GM13976 (cell line): Measurements from ENCODE around the gene NCK2.

Experiments used
- DNase-seq: peaks from one replicate; pipeline ENCODE4 v3.0.0; 2012; ENCODE audit warnings: low spot score
- in situ Hi-C: fragments of 300-500 bp; cut with MboI; formaldehyde crosslinking; loops from one replicate; pipeline ENCODE4 v1.12.0; 2022; ENCODE audit warnings: low sequenced_read_pairs, mixed read lengths, inconsistent platforms; ENCODE audit not compliant: unreplicated experiment
- TF ChIP-seq, protein P1 (sequence below): IDR thresholded peaks from 2 replicates; pipeline ENCODE4 v1.5.1; 2012; ENCODE audit warnings: borderline replicate concordance, mild to moderate bottlenecking; ENCODE audit not compliant: insufficient read depth; ENCODE audit errors: extremely low read depth, missing control alignments, control extremely low read depth

Gene NCK2

DNA sequence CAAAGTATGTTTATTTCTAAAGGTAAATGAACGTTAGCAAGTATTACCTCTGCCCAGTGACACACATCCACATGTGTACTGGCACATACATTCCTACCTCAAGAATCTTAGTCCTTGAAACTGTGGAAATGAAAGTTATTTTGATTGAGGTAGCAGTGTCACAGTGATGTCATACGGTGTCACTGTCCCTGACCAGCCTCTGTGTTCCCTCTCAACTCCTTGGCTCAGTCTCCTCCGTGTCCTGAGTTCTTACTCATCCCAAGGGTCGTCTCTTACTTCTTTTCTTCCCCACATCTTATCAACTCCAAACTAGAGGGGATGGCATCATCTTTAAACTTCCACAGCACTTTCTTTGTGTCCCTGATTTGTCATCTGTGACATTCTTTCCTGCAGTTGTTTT, 3.3 kb downstream of the NCK2 start:
- in situ Hi-C loops: loop anchor here (25.0 kb wide), 1 partner anchor 339 kb away; no protein-coding TSS in a partner anchor
- DNase-seq: no peak
- TF ChIP-seq, protein P1, sequence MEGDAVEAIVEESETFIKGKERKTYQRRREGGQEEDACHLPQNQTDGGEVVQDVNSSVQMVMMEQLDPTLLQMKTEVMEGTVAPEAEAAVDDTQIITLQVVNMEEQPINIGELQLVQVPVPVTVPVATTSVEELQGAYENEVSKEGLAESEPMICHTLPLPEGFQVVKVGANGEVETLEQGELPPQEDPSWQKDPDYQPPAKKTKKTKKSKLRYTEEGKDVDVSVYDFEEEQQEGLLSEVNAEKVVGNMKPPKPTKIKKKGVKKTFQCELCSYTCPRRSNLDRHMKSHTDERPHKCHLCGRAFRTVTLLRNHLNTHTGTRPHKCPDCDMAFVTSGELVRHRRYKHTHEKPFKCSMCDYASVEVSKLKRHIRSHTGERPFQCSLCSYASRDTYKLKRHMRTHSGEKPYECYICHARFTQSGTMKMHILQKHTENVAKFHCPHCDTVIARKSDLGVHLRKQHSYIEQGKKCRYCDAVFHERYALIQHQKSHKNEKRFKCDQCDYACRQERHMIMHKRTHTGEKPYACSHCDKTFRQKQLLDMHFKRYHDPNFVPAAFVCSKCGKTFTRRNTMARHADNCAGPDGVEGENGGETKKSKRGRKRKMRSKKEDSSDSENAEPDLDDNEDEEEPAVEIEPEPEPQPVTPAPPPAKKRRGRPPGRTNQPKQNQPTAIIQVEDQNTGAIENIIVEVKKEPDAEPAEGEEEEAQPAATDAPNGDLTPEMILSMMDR: no peak

DNA sequence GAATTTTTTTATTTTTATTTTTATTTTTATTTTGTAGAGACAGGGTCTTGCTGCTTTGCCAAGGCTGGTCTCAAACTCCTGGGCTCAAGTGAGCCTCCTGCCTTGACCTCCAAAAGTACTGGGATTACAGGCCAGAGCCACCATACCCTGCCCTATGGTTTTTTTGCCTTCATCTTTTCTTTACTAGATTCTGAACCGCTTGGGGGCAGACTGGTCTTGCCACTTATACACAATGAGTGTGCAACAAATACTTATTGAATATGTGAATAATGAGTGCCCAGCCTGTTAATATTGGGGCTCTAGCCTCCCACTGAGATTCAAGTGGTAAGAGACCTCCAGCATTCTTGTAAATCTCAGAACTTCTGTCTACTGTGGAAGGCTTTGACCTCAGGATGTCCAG, 3.9 kb downstream of the NCK2 start:
- TF ChIP-seq, protein P1: no peak
- no peak for DNase-seq
- in situ Hi-C loops: loop anchor here (25.0 kb wide), 1 partner anchor 339 kb away; no protein-coding TSS in a partner anchor

DNA sequence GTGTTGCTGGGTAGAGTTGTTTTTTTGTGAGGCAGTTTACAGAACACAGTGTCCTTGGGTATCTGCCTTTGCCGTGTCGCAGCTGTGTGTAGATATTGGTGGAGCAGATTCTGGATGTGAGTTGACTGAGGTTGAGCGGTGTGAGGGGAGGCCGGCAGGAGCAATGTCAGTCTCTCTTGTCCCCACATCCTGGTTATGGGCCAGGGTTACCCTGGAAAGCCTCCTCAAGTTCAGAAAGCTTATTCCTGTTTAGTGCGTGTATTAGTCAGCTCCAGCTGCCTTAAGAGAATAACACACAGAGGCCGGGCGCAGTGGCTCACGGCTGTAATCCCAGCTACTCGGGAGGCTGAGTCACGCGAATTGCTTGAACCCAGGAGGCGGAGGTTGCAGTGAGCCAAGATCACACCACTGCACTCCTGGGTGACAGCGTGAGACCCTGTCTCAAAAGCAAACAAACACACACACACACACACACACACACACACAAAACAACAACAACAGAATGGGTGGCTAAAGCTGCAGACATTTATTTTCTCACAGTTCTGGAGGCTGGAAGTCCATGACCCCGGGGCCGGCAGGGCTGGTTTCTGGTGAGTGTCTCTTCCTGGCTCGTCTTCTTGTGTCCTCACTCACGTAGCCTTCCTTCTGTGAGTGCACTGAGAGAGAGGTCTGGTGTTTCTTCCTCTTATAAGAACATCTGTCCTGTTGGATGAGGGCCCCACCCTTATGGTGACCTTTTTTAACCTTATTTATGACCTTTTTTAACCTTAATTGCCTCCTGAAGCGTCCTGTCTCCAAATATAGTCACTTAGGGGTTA, 5.1 kb downstream of the NCK2 start:
- TF ChIP-seq, protein P1: no peak
- in situ Hi-C loops: loop anchor here (25.0 kb wide), 1 partner anchor 338 kb away; no protein-coding TSS in a partner anchor
- DNase-seq: no peak

DNA sequence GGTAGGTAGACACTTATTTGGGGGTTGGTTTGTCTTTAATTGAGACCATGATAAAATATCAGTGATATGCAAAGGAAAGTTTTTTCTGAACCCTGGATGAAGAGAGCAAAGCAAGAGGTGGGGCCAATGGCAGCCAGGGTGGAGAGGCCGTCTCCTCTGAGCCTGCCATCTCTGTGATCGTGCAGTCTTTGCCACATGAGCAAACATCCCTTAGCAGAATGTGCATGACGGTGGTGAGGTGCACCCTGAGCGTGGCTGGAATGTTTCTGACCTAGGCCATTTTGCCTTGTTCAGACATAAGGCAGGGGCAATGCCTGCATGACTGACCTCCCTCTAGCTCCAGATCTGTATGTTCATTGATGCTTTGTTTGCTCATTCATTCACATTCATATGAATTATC, 6.0 kb downstream of the NCK2 start:
- in situ Hi-C loops: no loop called here
- no peak for DNase-seq
- TF ChIP-seq, protein P1: no peak

DNA sequence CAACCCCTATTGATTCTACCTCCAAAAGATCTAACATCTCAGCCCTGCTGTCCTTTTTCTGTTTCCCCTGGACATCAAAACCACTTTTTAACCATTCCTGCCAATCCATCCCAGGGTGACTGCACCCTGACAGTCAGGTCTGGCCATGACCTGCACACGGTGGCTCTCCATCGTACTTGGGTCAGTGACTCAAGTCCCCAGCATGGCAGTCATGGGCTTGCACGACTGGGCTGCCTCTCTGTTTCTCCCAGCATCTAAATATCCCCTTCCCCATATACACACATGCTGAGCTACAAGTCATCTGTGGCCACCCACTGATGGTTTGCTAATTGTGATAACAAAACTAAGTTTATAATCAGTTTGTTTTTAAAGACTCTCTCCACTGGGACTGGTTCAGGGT, 6.6 kb downstream of the NCK2 start:
- in situ Hi-C loops: no loop called here
- TF ChIP-seq, protein P1: no peak
- DNase-seq: no peak

DNA sequence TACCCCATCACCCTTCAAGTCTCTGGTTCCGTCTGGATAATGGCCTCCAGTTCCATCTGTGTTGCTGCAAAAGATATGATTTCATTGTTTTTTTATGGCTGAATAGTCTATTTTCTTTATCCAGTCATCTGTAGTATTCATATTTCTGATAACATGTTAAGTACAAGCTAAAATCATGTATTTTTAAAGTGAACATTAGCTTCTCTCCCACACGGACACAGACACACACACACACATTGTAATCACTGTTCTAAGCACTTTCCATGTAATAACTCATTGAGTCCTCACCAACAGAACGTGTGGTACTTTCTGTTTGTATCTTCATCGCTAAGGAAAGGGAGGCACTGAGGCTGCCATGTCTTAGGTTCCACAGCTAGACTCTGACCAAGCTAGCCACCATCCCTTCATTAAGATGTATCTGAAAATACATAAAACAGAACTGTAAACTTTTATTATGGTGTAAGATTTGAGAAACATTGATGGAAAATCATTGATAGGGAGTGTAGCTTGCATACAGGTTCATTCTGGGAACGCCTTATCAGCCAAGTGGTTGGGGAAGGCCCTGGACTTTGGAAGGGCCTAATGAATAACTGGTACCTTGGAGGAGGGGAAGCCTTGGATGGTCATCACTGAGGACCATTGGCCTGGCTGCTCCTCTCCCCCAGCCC, 8.1 kb downstream of the NCK2 start:
- no peak for DNase-seq
- in situ Hi-C loops: no loop called here
- TF ChIP-seq, protein P1: no peak
